OCI-LY1 (cell line): ENCODE results near the gene EMSY.

Experiments
- H2AFZ ChIP-seq: fragments of 200-600 bp; sonication (generic), shearing (Covaris generic); 2 replicates; pipeline ENCODE4 v1.6.0; 2014; ENCODE audit warnings: antibody characterized with exemption, mild to moderate bottlenecking, low read length
- H3F3A ChIP-seq: fragments of 200-600 bp; sonication (generic), shearing (Covaris generic); 2 replicates; pipeline ENCODE4 v1.6.0; 2014; ENCODE audit warnings: mild to moderate bottlenecking, antibody characterized with exemption, low read length, moderate library complexity; ENCODE audit not compliant: insufficient read depth
- H3K27ac ChIP-seq: fragments of 200-600 bp; sonication (generic); 2 replicates; pipeline ENCODE4 v1.5.1; 2014; ENCODE audit warnings: low read length, mixed run types, mild to moderate bottlenecking, low read depth; ENCODE audit not compliant: poor library complexity, severe bottlenecking
- H3K27me3 ChIP-seq: fragments of 200-600 bp; sonication (generic); 2 replicates; pipeline ENCODE4 v1.6.0; 2014; ENCODE audit warnings: antibody characterized with exemption, mild to moderate bottlenecking, low read length, moderate library complexity; ENCODE audit not compliant: insufficient read depth
- H3K36me3 ChIP-seq: fragments of 200-600 bp; sonication (generic); 2 replicates; pipeline ENCODE4 v1.6.1; 2014; ENCODE audit warnings: mild to moderate bottlenecking, antibody characterized with exemption, low read length, moderate library complexity, mixed read lengths; ENCODE audit not compliant: insufficient read depth
- H3K4me1 ChIP-seq: fragments of 200-600 bp; sonication (generic); 2 replicates; pipeline ENCODE4 v1.5.1; 2014; ENCODE audit warnings: mild to moderate bottlenecking, low read length, moderate library complexity; ENCODE audit not compliant: insufficient read depth, severe bottlenecking
- H3K4me2 ChIP-seq: fragments of 200-600 bp; sonication (generic), shearing (Covaris generic); 2 replicates; pipeline ENCODE4 v1.6.1; 2014; ENCODE audit warnings: low read length
- H3K4me3 ChIP-seq: fragments of 200-600 bp; sonication (generic); 2 replicates; pipeline ENCODE4 v1.5.1; 2014; ENCODE audit warnings: low read length, low read depth, mild to moderate bottlenecking, mixed read lengths; ENCODE audit not compliant: poor library complexity, severe bottlenecking
- H3K79me2 ChIP-seq: fragments of 200-600 bp; shearing (Covaris generic); 2 replicates; pipeline ENCODE4 v1.6.1; 2016; ENCODE audit warnings: mixed run types, low read length, mixed read lengths; ENCODE audit not compliant: insufficient read depth
- H3K9ac ChIP-seq: fragments of 200-600 bp; sonication (generic), shearing (Covaris generic); 2 replicates; pipeline ENCODE4 v1.6.1; 2014; ENCODE audit warnings: mild to moderate bottlenecking, low read length, mixed read lengths
- H3K9me2 ChIP-seq: fragments of 200-600 bp; sonication (generic), shearing (Covaris generic); 2 replicates; pipeline ENCODE4 v1.6.1; 2014; ENCODE audit warnings: low read depth, mild to moderate bottlenecking, low read length, mixed read lengths
- H3K9me3 ChIP-seq: fragments of 200-600 bp; shearing (Covaris generic); 2 replicates; pipeline ENCODE4 v1.6.1; 2014; ENCODE audit warnings: low read length, mixed read lengths
- H4K20me1 ChIP-seq: fragments of 200-600 bp; sonication (generic), shearing (Covaris generic); 2 replicates; pipeline ENCODE4 v1.6.0; 2016; ENCODE audit warnings: mild to moderate bottlenecking, low read length; ENCODE audit not compliant: insufficient read depth
- EZH2 ChIP-seq: fragments of 200-600 bp; sonication (generic), shearing (Covaris generic); IDR thresholded peaks from 2 replicates; pipeline ENCODE4 v1.8.0; 2017; ENCODE audit warnings: borderline replicate concordance, mixed run types, mild to moderate bottlenecking, antibody characterized with exemption, low read length, moderate library complexity, mixed read lengths
- TF ChIP-seq, protein P1 (sequence below): fragments of 200-600 bp; sonication (generic), shearing (Covaris generic); IDR thresholded peaks from 2 replicates; pipeline ENCODE4 v1.5.1; 2017; ENCODE audit warnings: mild to moderate bottlenecking, antibody characterized with exemption, low read length, moderate library complexity, mixed read lengths

EMSY gene

DNA sequence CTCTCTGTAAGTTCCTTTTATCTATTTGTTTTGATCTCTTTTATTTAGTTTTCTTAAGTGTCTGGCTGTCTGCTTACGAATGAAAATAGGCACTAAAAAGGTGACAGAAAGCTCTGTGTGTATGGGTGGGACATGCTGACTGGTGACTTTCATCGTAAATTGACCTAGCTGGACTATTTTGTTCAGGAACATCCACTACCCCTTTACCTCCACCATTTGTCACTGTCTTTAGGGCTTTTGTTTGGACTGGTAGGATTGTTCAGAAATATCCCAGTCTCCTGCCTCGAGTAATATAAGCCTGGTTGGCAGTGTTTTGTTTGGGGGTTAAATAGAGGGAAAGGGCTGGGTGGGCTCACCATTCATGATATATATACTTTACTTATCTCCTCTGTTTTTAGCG lies 20.9 kb downstream of the EMSY start:
- H3K4me2 ChIP-seq: no peak overlapping the region
- no peak for TF ChIP-seq EZH2
- TF ChIP-seq, protein P1, sequence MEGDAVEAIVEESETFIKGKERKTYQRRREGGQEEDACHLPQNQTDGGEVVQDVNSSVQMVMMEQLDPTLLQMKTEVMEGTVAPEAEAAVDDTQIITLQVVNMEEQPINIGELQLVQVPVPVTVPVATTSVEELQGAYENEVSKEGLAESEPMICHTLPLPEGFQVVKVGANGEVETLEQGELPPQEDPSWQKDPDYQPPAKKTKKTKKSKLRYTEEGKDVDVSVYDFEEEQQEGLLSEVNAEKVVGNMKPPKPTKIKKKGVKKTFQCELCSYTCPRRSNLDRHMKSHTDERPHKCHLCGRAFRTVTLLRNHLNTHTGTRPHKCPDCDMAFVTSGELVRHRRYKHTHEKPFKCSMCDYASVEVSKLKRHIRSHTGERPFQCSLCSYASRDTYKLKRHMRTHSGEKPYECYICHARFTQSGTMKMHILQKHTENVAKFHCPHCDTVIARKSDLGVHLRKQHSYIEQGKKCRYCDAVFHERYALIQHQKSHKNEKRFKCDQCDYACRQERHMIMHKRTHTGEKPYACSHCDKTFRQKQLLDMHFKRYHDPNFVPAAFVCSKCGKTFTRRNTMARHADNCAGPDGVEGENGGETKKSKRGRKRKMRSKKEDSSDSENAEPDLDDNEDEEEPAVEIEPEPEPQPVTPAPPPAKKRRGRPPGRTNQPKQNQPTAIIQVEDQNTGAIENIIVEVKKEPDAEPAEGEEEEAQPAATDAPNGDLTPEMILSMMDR: no peak
- no peak overlapping the region for H2AFZ ChIP-seq
- H3K9me2 ChIP-seq: no peaks in the 10 kb centered on the region
- no peaks in the 10 kb centered on the region for H3K9me3 ChIP-seq
- H3K27me3 ChIP-seq: no peaks in the 10 kb centered on the region
- no peaks in the 10 kb centered on the region for H3K4me1 ChIP-seq
- H3K27ac ChIP-seq: no peak overlapping the region
- no peaks in the 10 kb centered on the region for H3F3A ChIP-seq
- peaks cover 40% of the 10 kb centered on the region; the same call in 1 of the 2 replicates for H3K36me3 ChIP-seq
- H4K20me1 ChIP-seq: 0 out of 2 replicates have a peak, but pooled peaks cover 2% of the 10 kb centered on the region
- no peak overlapping the region for H3K9ac ChIP-seq
- H3K4me3 ChIP-seq: no peak overlapping the region
- H3K79me2 ChIP-seq: no peaks in the 10 kb centered on the region

DNA sequence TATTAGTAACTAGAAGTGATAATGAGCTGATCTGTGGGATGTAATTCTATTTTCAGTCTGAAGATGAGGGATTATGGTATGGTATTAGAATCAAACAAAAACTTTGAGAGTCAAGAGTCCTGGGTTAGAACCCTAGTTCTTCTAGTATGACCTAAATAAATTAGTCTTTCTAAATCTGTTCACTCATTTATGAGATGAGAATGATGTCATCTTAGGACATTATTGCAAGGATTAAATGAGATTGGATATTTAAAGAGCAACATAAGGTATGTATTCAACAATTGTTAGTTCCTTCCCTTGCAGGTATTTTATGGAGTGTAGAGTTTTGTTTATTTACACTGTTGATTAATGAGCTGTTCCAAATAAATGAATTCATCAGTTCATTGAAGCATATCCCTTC lies 21.8 kb downstream of the EMSY start:
- TF ChIP-seq EZH2: no peak
- TF ChIP-seq, protein P1: no peak
- H3F3A ChIP-seq: no peaks in the 10 kb centered on the region
- no peaks in the 10 kb centered on the region for H3K9me2 ChIP-seq
- no peaks in the 10 kb centered on the region for H3K27me3 ChIP-seq
- no peak overlapping the region for H3K27ac ChIP-seq
- H3K9ac ChIP-seq: no peak overlapping the region
- 0 out of 2 replicates have a peak, but pooled peaks cover 2% of the 10 kb centered on the region for H4K20me1 ChIP-seq
- H3K79me2 ChIP-seq: no peaks in the 10 kb centered on the region
- H3K4me3 ChIP-seq: no peak overlapping the region
- no peaks in the 10 kb centered on the region for H3K9me3 ChIP-seq
- no peak overlapping the region for H2AFZ ChIP-seq
- H3K4me1 ChIP-seq: no peaks in the 10 kb centered on the region
- no peak overlapping the region for H3K4me2 ChIP-seq
- H3K36me3 ChIP-seq: peaks cover 45% of the 10 kb centered on the region; the same call in 1 of the 2 replicates

DNA sequence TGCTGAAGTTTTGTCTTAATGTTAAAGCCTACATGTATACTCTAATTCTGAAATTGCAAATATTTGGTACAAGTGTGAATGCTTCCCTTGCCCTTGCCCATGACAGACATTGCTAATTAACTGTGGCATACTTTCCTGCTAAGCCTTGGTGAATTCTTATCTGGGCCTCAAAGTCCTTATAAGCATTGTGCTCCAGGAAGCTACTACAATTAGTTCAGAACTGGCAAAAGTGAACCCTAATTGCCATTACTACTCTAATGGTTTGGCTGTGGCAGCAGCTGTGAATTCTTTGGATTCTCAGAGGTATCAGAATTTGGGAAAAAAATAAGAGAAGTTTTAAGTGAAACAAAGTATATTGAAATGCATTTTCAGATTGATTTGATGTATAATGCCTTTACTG lies 24.3 kb downstream of the EMSY start:
- Histone ChIP-seq H3K79me2 (no peaks in the 10 kb centered on the region), H3F3A (no peaks in the 10 kb centered on the region), H3K36me3 (peaks cover 58% of the 10 kb centered on the region; the same call in 1 of the 2 replicates), H3K27me3 (no peaks in the 10 kb centered on the region), H3K9me2 (no peaks in the 10 kb centered on the region), H3K4me3 (no peak overlapping the region), H2AFZ (no peak overlapping the region), H3K4me1 (no peaks in the 10 kb centered on the region), H3K27ac (no peak overlapping the region), H3K9ac (no peak overlapping the region), H4K20me1 (0 out of 2 replicates have a peak, but pooled peaks cover 2% of the 10 kb centered on the region), H3K9me3 (no peaks in the 10 kb centered on the region), H3K4me2 (no peak overlapping the region)
- TF ChIP-seq EZH2: no peak
- TF ChIP-seq, protein P1: no peak
